WERI-Rb-1 (cell line): ENCODE data around the gene GPC3.

Source experiments
- DNase-seq: peaks from one replicate; pipeline ENCODE4 v3.0.0-alpha.2; 2020
- H3K27ac ChIP-seq: fragments of 250-450 bp; sonication (Bioruptor Pico); 2 replicates; pipeline ENCODE4 v1.5.1; 2020; ENCODE audit warnings: mild to moderate bottlenecking, moderate library complexity
- H3K27me3 ChIP-seq: fragments of 250-450 bp; sonication (Bioruptor Pico); 2 replicates; pipeline ENCODE4 v1.5.1; 2021; ENCODE audit warnings: mild to moderate bottlenecking, low read depth, moderate library complexity; ENCODE audit not compliant: insufficient read depth, severe bottlenecking
- H3K36me3 ChIP-seq: fragments of 250-450 bp; sonication (Bioruptor Pico); 2 replicates; pipeline ENCODE4 v1.5.1; 2020; ENCODE audit warnings: mild to moderate bottlenecking, moderate library complexity
- H3K4me3 ChIP-seq: 2 replicates; pipeline ENCODE4 v1.5.1; 2011; ENCODE audit warnings: low read depth, mild to moderate bottlenecking, control low read depth, low read length
- H3K9me3 ChIP-seq: fragments of 250-450 bp; sonication (Bioruptor Pico); 2 replicates; pipeline ENCODE4 v1.5.1; 2021; ENCODE audit warnings: mild to moderate bottlenecking, moderate library complexity; ENCODE audit not compliant: severe bottlenecking
- CTCF ChIP-seq: IDR thresholded peaks from 2 replicates; pipeline ENCODE4 v1.5.1; 2011; ENCODE audit warnings: low read depth, mild to moderate bottlenecking, control low read depth, inconsistent platforms, low read length

Gene GPC3

GRCh38 chrX:133638285-133638684, 347.1 kb downstream of the GPC3 start:
- Histone ChIP-seq H3K4me3 (no peak overlapping the region), H3K9me3 (no peaks in the 10 kb centered on the region), H3K36me3 (no peaks in the 10 kb centered on the region), H3K27me3 (peaks cover 39% of the 10 kb centered on the region), H3K27ac (no peak overlapping the region)
- no peak for DNase-seq
- TF ChIP-seq CTCF = no peak

GRCh38 chrX:133637765-133638164, 347.6 kb downstream of the GPC3 start:
- Histone ChIP-seq H3K9me3 (no peaks in the 10 kb centered on the region), H3K27me3 (peaks cover 43% of the 10 kb centered on the region), H3K36me3 (no peaks in the 10 kb centered on the region), H3K4me3 (no peak overlapping the region), H3K27ac (no peak overlapping the region)
- no peak for DNase-seq
- no peak for TF ChIP-seq CTCF

GRCh38 chrX:133636009-133636408, 349.4 kb downstream of the GPC3 start:
- Histone ChIP-seq H3K9me3 (no peaks in the 10 kb centered on the region), H3K27ac (no peak overlapping the region), H3K4me3 (no peak overlapping the region), H3K27me3 (peaks cover 46% of the 10 kb centered on the region), H3K36me3 (no peaks in the 10 kb centered on the region)
- TF ChIP-seq CTCF = no peak
- no peak for DNase-seq

- Histone ChIP-seq H3K36me3 (no peaks in the 10 kb centered on the region), H3K27ac (no peak overlapping the region), H3K4me3 (no peak overlapping the region), H3K9me3 (no peaks in the 10 kb centered on the region), H3K27me3 (peaks cover 49% of the 10 kb centered on the region)
- no peak for TF ChIP-seq CTCF
- no peak for DNase-seq
Measured at GRCh38 chrX:133634416-133634815, 351.0 kb downstream of the GPC3 start.

- no peak for DNase-seq
- Histone ChIP-seq H3K9me3 (no peaks in the 10 kb centered on the region), H3K27me3 (peaks cover 49% of the 10 kb centered on the region), H3K36me3 (no peaks in the 10 kb centered on the region), H3K27ac (no peak overlapping the region), H3K4me3 (no peak overlapping the region)
- no peak for TF ChIP-seq CTCF
Measured at GRCh38 chrX:133633950-133634349, 351.4 kb downstream of the GPC3 start.

- DNase-seq = no peak
- H3K27ac ChIP-seq = no peak overlapping the region
- no peak overlapping the region for H3K4me3 ChIP-seq
- peaks cover 44% of the 10 kb centered on the region for H3K27me3 ChIP-seq
- TF ChIP-seq CTCF = no peak
- H3K9me3 ChIP-seq = no peaks in the 10 kb centered on the region
- no peaks in the 10 kb centered on the region for H3K36me3 ChIP-seq
Measured at GRCh38 chrX:133633162-133633561, 352.2 kb downstream of the GPC3 start.
